22Rv1 (cell line): ENCODE results near the gene ZNF672.

Experiments used
- H3K27ac ChIP-seq: fragments of 450-650 bp; 2 replicates; pipeline ENCODE4 v1.5.1; 2017
- ZFX ChIP-seq: fragments of 450-650 bp; IDR thresholded peaks from 2 replicates; pipeline ENCODE4 v1.6.1; 2017; ENCODE audit warnings: antibody characterized with exemption, borderline replicate concordance
- TF ChIP-seq, protein P1 (sequence below): fragments of 450-650 bp; IDR thresholded peaks from 2 replicates; pipeline ENCODE4 v1.5.1; 2017; ENCODE audit warnings: mild to moderate bottlenecking

Gene ZNF672

DNA sequence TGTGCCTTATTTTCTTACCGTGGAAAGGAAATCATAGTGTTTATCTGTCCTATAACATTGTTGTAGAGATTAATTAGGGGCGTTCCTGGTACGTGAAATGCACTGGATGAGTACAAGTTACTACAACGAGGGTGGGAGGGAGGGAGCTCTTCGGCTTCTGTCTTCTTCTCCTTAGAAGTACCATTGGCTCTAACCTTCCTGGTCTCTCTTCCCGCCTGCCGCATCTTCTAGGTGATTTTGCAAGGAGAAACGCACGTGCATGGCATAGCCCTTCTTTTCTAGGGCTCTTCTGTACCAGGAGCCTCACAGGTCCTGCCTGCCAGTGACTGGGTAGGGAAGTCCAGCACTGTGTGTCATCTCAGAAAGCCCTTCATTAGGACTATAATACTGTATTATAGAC lies 29.1 kb upstream of the ZNF672 start:
- TF ChIP-seq ZFX = no peak
- TF ChIP-seq, protein P1, sequence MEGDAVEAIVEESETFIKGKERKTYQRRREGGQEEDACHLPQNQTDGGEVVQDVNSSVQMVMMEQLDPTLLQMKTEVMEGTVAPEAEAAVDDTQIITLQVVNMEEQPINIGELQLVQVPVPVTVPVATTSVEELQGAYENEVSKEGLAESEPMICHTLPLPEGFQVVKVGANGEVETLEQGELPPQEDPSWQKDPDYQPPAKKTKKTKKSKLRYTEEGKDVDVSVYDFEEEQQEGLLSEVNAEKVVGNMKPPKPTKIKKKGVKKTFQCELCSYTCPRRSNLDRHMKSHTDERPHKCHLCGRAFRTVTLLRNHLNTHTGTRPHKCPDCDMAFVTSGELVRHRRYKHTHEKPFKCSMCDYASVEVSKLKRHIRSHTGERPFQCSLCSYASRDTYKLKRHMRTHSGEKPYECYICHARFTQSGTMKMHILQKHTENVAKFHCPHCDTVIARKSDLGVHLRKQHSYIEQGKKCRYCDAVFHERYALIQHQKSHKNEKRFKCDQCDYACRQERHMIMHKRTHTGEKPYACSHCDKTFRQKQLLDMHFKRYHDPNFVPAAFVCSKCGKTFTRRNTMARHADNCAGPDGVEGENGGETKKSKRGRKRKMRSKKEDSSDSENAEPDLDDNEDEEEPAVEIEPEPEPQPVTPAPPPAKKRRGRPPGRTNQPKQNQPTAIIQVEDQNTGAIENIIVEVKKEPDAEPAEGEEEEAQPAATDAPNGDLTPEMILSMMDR = no peak
- no peak overlapping the region for H3K27ac ChIP-seq

DNA sequence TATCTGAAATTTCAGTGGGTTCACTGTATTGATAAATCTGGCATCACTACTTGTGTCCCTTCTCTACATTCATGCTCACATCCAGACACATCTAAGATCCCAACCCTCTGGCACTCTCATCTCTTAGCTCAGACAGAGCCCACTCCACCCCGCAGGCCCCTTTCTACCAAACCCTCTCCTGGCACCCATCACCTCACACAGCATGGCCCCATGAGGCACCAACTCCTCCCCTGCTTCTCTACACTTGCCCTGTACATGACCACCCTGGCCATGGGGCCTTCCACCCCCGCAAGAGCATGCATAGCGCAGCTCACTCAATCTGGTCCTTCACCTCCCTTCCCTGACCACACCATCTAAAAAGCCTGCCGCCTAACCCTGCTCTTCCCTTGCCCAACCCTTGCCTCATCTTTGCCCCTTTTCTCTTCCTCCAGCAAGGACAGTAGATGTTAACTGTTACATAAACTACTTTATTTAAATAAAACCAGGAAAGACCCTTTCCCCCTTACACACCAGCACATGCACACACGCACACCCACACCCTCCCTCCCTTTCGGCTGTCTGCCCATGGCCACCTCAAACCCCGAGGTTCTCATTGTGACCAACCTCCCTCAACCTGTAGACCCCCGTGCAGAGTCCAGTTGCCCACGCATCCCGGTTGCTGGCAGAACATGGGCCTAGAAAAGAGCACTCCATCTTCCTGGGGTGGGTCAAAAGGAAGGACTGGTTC lies 27.9 kb upstream of the ZNF672 start:
- H3K27ac ChIP-seq = no peak overlapping the region
- TF ChIP-seq, protein P1 = no peak
- no peak for TF ChIP-seq ZFX

DNA sequence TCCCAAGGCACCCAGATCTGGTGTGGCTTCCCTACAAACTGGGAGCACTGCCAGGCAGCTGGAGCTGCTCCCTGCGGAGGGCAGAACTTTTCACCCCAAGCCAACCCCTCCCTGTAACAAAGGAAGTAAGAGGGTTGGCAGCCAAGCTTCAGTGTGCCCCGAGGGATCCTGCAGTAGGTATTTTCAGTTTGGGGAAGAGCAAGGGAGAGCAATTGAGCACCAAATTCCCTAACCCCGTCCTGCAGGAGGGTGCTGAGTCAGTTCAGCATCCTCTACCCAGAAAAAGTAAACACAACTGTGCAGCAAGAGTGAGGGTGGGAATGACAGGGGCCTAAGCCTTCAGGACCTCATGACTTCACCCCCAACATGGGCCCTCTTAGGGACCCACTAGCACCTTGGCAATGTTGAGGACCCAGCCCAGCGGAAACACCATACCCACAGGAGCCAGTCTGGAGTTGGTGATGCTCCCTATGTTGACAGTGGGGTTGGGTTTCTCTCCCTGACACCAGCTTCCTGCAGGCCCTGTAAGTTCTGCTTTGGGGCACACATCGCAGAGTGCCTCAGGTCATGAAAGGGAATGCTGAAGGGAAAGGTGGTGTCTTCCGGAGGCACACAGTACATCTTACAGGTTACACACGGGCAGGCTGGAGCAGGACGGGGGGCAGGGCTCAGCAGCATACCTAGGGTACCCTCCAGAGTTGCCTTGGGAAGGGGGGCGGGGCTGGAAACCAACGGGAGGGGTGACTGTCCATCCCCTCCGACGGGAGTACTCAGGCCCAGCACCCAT lies 27.1 kb upstream of the ZNF672 start:
- TF ChIP-seq, protein P1 = no peak
- TF ChIP-seq ZFX = no peak
- no peak overlapping the region for H3K27ac ChIP-seq

DNA sequence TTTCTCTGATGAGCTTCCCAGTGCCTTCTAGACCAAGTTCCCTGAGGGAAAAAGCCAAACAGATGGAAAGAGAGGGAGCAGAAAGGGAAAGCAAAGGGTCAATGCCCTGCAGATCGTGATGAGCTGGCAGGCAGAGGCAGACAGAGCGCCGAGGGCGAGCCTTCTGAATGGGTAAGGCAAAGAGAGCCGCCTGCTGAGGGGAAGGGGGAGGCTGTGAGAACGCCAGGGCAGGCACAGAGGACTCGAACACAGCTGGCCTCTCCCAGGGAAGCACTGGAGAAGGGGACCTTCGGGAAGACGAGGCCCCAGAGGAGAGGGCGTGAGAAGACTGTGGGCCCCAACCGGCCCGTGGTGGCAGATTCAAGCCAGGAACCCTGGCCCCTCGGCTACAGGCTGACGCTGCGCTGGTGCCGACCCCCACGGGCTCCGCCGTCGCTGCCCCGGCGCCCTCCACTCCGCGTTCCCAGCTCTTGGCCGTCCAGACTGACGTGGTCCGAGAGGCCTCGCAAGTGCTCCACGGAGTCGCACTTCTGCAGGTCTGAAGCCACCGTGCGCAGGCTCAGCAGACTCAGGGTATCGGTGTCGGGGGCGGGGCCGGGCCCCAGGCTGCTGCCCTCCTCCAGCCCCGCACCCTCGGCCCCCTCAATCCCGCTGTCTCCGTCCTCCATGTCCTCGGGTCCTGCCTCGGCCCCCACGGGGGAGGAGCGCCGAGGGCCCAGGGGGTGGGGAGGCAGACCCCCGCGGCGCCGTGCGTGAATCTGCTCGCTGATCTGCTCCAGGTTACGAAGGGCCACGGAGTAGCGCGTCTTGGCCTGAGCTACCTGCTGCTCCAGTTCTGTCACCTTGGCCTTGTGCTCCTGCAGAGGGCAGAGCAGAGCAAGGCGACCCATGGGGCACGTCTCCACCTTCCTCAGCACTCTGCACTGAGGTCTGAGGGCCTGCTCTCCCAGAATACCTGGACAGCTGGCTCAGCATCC lies 26.2 kb upstream of the ZNF672 start:
- TF ChIP-seq ZFX = no peak
- TF ChIP-seq, protein P1 = no peak; the same call in 1 of the 2 replicates
- H3K27ac ChIP-seq = no peak overlapping the region

DNA sequence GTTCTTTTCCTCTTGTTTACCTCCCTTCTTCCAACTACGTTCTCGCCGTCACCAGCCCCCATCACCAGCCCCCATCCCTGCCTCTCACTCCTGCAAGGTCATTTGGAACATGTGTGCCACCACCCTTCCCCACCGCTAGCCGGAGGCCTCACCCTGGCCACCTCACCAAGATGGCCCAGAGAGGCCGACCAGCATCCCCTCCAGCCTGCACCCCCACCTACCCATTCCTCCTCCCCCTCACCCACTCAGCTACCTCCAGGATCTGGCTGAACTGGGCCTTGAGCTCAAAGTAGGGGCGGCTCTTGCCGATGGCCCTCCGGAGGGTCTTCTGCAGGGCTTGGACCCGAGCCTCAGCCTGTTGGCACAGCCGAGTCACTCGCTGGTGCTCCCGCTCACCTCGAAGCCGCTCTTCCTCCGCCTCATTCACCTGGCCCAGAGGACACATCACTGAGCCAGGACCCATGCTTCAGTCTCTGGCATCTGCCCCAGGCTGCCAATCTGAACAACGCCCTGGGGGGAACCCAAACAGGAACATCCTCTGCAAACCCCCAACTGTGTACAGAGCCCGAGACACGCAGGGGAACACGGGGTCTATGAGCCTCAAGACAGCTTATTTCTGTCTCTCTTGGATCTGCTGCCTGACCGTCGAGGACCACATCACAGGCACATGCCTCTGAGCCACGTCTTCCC lies 25.1 kb upstream of the ZNF672 start:
- H3K27ac ChIP-seq = no peak overlapping the region
- TF ChIP-seq, protein P1 = no peak
- no peak for TF ChIP-seq ZFX

DNA sequence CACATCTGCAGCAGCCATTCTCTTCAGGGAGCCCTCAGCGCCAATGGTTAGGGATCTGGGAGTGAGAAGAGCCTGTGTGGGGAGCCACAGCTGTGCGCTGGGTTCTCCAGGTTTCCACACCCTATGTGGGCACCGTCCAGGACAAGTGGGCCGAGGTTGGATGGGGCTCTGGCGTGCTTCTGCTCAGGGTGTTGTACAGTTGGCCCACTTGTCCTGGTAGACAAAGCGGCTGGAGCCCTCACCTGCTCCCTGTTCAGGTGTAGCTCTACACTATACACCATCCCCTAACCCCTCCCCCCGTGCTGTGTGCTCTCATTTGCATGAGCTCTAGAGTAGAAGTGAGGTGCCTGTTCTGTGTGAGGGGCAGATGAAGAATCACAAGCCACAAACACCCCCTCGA lies 24.5 kb upstream of the ZNF672 start:
- no peak overlapping the region for H3K27ac ChIP-seq
- TF ChIP-seq, protein P1 = no peak
- no peak for TF ChIP-seq ZFX
